T-helper 1 cell treated with Interleukin-12 subunit alpha and Interleukin-12 subunit beta and Interleukin-4 antibody, amounts not matched to agents 30 μg/mL and 1 μg/mL, for 36 hours (primary cell): ENCODE measurements around the gene CHRNG.

ENCODE experiments used
- H3K27ac Mint-ChIP-seq: one replicate; pipeline ENCODE4 v1.8.0; 2021; ENCODE audit warnings: mild to moderate bottlenecking, mixed read lengths
- H3K27me3 Mint-ChIP-seq: one replicate; pipeline ENCODE4 v1.8.0; 2021; ENCODE audit warnings: low read depth, mixed read lengths
- H3K36me3 Mint-ChIP-seq: one replicate; pipeline ENCODE4 v1.8.0; 2021; ENCODE audit warnings: low read depth, mixed read lengths
- H3K4me1 Mint-ChIP-seq: one replicate; pipeline ENCODE4 v1.8.0; 2021; ENCODE audit warnings: low read depth, mixed read lengths
- H3K4me3 Mint-ChIP-seq: one replicate; pipeline ENCODE4 v1.8.0; 2021; ENCODE audit warnings: mild to moderate bottlenecking, moderate library complexity, mixed read lengths
- H3K9me3 Mint-ChIP-seq: one replicate; pipeline ENCODE4 v1.8.0; 2021; ENCODE audit warnings: mixed read lengths

CHRNG gene

DNA sequence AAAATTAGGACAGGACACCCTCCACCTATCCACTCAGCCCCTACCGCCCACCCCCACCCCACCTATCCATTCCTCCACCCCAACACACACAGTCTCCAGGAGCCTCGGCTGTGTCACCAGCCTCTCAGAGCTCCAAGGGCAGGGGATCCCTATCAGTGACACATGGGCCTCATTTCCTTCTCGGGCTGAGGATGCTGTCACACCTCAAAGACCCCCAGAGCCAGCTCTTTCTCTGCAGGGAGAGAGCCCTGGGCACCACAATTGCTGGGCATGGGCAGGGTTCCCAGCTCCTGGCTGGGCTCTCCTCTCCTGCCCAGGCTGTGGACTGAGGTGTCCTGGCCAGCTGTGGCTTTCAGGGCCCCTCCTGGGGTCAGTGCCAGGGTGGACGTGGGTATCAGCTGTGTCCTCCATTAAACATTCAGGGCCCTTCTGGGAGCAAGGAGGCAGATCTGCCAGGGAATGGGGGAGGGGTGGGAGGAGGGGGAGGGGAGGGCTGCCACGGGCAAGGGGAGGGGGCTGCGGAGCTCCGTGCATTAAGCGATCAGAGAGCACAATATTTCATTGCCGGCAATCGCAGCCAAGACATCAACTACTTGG lies 37.6 kb upstream of the CHRNG start:
- Mint-ChIP-seq H3K9me3 (no peaks in the 10 kb centered on the region), H3K27ac (no peak overlapping the region), H3K27me3 (peaks cover 32% of the 10 kb centered on the region), H3K4me1 (peaks cover 4% of the 10 kb centered on the region), H3K36me3 (no peaks in the 10 kb centered on the region), H3K4me3 (no peak overlapping the region)

GRCh38 chr2:232502511-232502910 lies 37.0 kb upstream of the CHRNG start:
- H3K27me3 Mint-ChIP-seq = peaks cover 32% of the 10 kb centered on the region
- peak overlapping the region; percentile 45 for H3K4me3 Mint-ChIP-seq
- no peak overlapping the region for H3K27ac Mint-ChIP-seq
- H3K4me1 Mint-ChIP-seq = peaks cover 4% of the 10 kb centered on the region
- no peaks in the 10 kb centered on the region for H3K9me3 Mint-ChIP-seq
- no peaks in the 10 kb centered on the region for H3K36me3 Mint-ChIP-seq

GRCh38 chr2:232502911-232503808 lies 36.3 kb upstream of the CHRNG start:
- H3K27me3 Mint-ChIP-seq = peaks cover 32% of the 10 kb centered on the region

DNA sequence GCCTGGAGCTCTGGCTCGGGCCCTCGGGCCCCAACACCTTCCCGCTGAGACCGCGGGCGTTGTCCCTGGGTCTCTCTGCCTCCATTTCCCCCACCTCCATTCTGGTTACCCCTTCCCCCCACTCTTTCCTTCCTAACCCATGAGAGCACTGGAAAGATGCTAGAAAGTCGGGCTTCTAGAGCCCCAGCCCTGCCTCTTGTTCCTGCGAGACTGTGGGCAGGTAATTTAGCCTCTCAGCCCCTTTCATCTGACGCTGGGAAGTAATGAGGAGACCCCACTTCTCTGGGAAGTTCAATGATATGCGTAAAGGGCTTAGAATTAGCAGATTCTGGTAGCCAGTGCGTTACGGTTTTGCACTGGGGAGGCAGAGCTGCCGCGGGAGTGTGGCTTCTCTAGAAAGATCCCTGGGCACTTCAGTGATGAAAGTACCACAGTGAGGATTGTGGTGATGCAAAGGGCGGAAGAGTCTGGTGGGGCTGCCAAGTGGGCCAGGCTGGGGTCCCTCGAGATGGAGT lies 35.6 kb upstream of the CHRNG start:
- H3K27ac Mint-ChIP-seq = no peak overlapping the region
- no peaks in the 10 kb centered on the region for H3K9me3 Mint-ChIP-seq
- H3K4me3 Mint-ChIP-seq = no peak overlapping the region
- peaks cover 32% of the 10 kb centered on the region for H3K27me3 Mint-ChIP-seq
- no peaks in the 10 kb centered on the region for H3K36me3 Mint-ChIP-seq
- H3K4me1 Mint-ChIP-seq = peaks cover 4% of the 10 kb centered on the region

More at GRCh38 chr2:232502911-232503808, 36.3 kb upstream of the CHRNG start:
- no peaks in the 10 kb centered on the region for H3K9me3 Mint-ChIP-seq
- H3K4me3 Mint-ChIP-seq = no peak overlapping the region
- H3K27ac Mint-ChIP-seq = no peak overlapping the region
- H3K4me1 Mint-ChIP-seq = peaks cover 4% of the 10 kb centered on the region
- H3K36me3 Mint-ChIP-seq = no peaks in the 10 kb centered on the region

- H3K27me3 Mint-ChIP-seq = peaks cover 32% of the 10 kb centered on the region
- no peak overlapping the region for H3K27ac Mint-ChIP-seq
- no peaks in the 10 kb centered on the region for H3K9me3 Mint-ChIP-seq
- H3K4me1 Mint-ChIP-seq = peaks cover 4% of the 10 kb centered on the region
- peak overlapping the region; percentile 21 for H3K4me3 Mint-ChIP-seq
- H3K36me3 Mint-ChIP-seq = no peaks in the 10 kb centered on the region
Measured at GRCh38 chr2:232504438-232504837, 35.1 kb upstream of the CHRNG start.

GRCh38 chr2:232505856-232506255 lies 33.6 kb upstream of the CHRNG start:
- peaks cover 28% of the 10 kb centered on the region for H3K27me3 Mint-ChIP-seq

DNA sequence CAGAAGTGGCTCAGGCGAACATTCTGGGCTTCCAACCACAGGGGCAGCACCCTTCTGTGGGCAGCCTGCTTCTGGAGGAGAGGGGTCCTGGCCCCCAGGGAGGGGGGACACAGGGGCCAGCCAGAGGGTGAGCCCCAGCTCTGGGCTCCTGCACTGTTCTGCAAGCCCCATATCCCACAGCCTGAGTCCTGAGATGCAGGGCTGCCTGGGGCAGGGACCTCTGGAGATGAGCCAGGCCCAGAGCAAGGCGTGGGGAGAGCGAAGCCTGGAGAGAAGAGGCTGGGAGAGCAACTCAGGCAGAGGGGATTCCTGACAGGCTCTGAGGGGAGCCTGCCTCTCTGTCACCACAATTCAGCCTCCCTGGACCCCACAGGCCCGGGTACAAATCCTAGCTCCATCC lies 32.8 kb upstream of the CHRNG start:
- Mint-ChIP-seq H3K27me3 (peaks cover 28% of the 10 kb centered on the region), H3K9me3 (no peaks in the 10 kb centered on the region), H3K27ac (no peak overlapping the region)

More at GRCh38 chr2:232505856-232506255, 33.6 kb upstream of the CHRNG start:
- H3K27ac Mint-ChIP-seq = no peak overlapping the region
- H3K36me3 Mint-ChIP-seq = no peaks in the 10 kb centered on the region
- no peak overlapping the region for H3K4me3 Mint-ChIP-seq
- no peaks in the 10 kb centered on the region for H3K9me3 Mint-ChIP-seq
- peaks cover 4% of the 10 kb centered on the region for H3K4me1 Mint-ChIP-seq

DNA sequence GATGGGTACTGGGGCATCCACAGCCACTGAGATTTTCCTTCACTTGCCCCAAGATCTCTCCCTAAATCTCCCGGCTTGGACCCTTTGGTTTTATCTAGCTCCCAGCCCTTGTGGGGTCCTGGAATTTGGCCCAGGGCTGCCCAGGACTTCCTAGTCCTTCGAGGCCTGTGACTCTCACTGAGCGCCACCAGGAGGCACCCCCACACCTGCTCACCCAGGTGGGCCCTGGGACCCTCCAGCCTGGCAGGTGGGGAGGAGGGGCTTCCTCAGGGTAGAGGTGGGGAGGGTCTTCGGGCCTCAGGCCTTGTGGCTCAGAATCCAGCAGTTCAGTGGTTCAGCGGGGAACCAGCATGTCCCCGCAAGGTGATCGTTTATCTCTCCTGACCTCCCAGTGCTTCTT lies 31.2 kb upstream of the CHRNG start:
- Mint-ChIP-seq H3K9me3 (no peaks in the 10 kb centered on the region), H3K4me3 (no peak overlapping the region), H3K4me1 (peaks cover 2% of the 10 kb centered on the region), H3K27me3 (peaks cover 23% of the 10 kb centered on the region), H3K27ac (no peak overlapping the region), H3K36me3 (no peaks in the 10 kb centered on the region)

More for the DNA sequence above, 32.8 kb upstream of the CHRNG start:
- H3K4me1 Mint-ChIP-seq = peaks cover 4% of the 10 kb centered on the region
- no peaks in the 10 kb centered on the region for H3K36me3 Mint-ChIP-seq
- no peak overlapping the region for H3K4me3 Mint-ChIP-seq

DNA sequence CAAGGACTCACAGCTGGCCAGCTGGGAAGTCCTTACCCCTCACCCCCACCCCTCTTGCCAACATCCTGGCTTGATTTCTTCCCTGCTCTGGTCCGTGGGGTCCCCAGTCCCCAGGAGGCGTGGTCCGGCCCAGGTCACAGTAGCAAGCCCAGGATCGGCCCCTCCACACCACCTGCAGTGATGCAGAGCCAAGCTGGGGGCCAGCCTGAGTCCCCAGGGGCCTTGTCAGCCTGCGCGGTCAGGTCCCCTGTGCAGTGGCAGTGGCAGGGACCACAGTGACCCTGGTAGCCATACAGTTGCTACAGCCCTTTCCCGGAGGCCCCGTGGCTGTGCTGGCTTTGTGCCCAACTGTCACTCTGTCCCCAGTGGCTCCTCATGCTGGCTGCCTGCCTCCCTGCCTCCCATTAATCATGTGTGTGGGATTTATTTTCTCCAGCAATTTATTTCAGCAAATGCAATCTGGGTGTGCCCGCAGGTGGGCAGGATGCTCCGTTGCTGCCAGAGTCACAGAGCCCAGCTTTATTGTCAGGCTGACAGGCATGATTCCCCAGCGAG lies 28.1 kb upstream of the CHRNG start:
- H3K27ac Mint-ChIP-seq = no peak overlapping the region
- no peak overlapping the region for H3K4me3 Mint-ChIP-seq
- no peaks in the 10 kb centered on the region for H3K27me3 Mint-ChIP-seq
- H3K36me3 Mint-ChIP-seq = no peaks in the 10 kb centered on the region
- no peaks in the 10 kb centered on the region for H3K9me3 Mint-ChIP-seq
- H3K4me1 Mint-ChIP-seq = no peaks in the 10 kb centered on the region

- H3K4me3 Mint-ChIP-seq = no peak overlapping the region
Measured at GRCh38 chr2:232512602-232513001, 26.9 kb upstream of the CHRNG start.

GRCh38 chr2:232513353-232513752 lies 26.1 kb upstream of the CHRNG start:
- H3K27ac Mint-ChIP-seq = no peak overlapping the region
- no peak overlapping the region for H3K4me3 Mint-ChIP-seq
- H3K27me3 Mint-ChIP-seq = peaks cover 2% of the 10 kb centered on the region
- H3K36me3 Mint-ChIP-seq = no peaks in the 10 kb centered on the region
- no peaks in the 10 kb centered on the region for H3K4me1 Mint-ChIP-seq
- H3K9me3 Mint-ChIP-seq = no peaks in the 10 kb centered on the region

More at GRCh38 chr2:232512602-232513001, 26.9 kb upstream of the CHRNG start:
- no peaks in the 10 kb centered on the region for H3K36me3 Mint-ChIP-seq
- no peaks in the 10 kb centered on the region for H3K4me1 Mint-ChIP-seq
- H3K27me3 Mint-ChIP-seq = no peaks in the 10 kb centered on the region
- H3K9me3 Mint-ChIP-seq = no peaks in the 10 kb centered on the region
- no peak overlapping the region for H3K27ac Mint-ChIP-seq

DNA sequence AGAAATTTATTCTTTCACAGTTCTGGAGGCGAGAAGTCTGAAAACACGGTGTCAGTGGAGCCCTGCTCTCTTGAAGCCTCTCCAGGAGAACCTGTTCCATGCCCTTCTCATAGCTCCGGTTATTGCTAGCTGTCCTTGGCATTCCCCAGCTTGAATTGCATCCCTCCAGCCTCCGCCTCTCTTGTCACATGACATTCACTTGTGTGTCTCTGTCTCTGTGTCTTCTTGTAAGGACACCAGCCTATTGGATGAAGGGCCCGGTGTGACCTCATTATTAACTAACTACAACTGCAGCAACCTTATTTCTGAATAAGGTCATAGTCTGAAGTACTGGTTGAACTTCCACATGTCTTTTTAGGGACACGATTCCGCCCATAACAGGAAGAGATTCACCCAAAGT lies 23.9 kb upstream of the CHRNG start:
- Mint-ChIP-seq H3K36me3 (no peaks in the 10 kb centered on the region), H3K4me1 (no peaks in the 10 kb centered on the region), H3K9me3 (no peaks in the 10 kb centered on the region), H3K27ac (no peak overlapping the region), H3K27me3 (peaks cover 11% of the 10 kb centered on the region), H3K4me3 (no peak overlapping the region)

- no peaks in the 10 kb centered on the region for H3K36me3 Mint-ChIP-seq
- H3K4me3 Mint-ChIP-seq = no peak overlapping the region
- no peaks in the 10 kb centered on the region for H3K9me3 Mint-ChIP-seq
- no peak overlapping the region for H3K27ac Mint-ChIP-seq
- H3K4me1 Mint-ChIP-seq = peaks cover 2% of the 10 kb centered on the region
- H3K27me3 Mint-ChIP-seq = peaks cover 14% of the 10 kb centered on the region
Measured at GRCh38 chr2:232516551-232516950, 22.9 kb upstream of the CHRNG start.

DNA sequence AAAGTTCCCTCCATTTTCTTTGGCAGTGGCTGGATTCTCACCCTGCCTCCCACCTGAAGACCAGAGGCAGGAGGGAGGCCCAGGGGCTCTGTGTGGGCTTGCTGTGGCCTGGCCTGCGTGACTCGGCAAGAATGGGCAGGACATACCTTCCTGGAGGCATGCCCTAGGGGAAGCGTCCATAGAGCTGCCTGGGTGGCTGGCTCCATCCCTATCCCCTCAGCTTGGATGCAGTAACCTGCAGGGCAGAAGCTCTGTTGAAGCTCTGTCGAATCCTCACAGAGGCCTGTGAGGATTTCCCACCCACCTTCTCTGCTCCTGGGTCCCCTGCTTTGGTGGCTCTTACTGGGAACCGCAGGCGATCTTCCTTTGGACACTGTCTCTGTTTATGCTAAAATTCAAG lies 20.6 kb upstream of the CHRNG start:
- Mint-ChIP-seq H3K27me3 (peaks cover 23% of the 10 kb centered on the region), H3K9me3 (no peaks in the 10 kb centered on the region), H3K36me3 (no peaks in the 10 kb centered on the region), H3K4me3 (no peak overlapping the region), H3K4me1 (peaks cover 2% of the 10 kb centered on the region), H3K27ac (no peak overlapping the region)
